T follicular helper cell (primary cell): ENCODE measurements around the gene ROBO2.

ENCODE experiments used
- DNase-seq: peaks from one replicate; pipeline ENCODE4 v3.0.0-alpha.2; 2020; ENCODE audit warnings: low read depth

The ROBO2 gene

GRCh38 chr3:77259694-77260093, 219.8 kb downstream of the ROBO2 start:
- no peak for DNase-seq

- no peak for DNase-seq
Observed at GRCh38 chr3:77262361-77262760, 222.5 kb downstream of the ROBO2 start.

- DNase-seq, result no peak
Observed at GRCh38 chr3:77267589-77267988, 227.7 kb downstream of the ROBO2 start.

- DNase-seq, result no peak
Observed at GRCh38 chr3:77271306-77271705, 231.4 kb downstream of the ROBO2 start.

- DNase-seq, result no peak
Observed at GRCh38 chr3:77271711-77272110, 231.8 kb downstream of the ROBO2 start.

DNA sequence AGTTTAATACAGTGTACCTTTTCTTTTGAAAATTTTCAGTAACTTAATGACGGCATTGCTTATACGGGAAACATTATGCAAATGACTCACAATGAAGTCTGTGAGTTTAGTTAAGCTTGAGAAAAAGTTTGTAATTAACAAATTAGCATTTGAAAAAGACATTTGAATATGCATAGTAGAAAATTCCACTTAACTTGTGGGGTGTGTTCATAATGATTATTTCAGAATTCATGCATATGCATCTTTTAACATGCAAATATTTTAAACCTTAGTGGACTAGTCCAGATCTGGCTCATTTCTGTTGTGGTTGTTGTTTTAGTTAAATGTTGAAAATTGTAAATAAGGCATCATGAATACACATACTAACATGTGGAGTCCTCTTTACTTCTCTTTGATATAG, 239.4 kb downstream of the ROBO2 start:
- DNase-seq, result no peak

- DNase-seq, result no peak
Observed at GRCh38 chr3:77281721-77282120, 241.8 kb downstream of the ROBO2 start.

- no peak for DNase-seq
Observed at GRCh38 chr3:77283108-77283507, 243.2 kb downstream of the ROBO2 start.

DNA sequence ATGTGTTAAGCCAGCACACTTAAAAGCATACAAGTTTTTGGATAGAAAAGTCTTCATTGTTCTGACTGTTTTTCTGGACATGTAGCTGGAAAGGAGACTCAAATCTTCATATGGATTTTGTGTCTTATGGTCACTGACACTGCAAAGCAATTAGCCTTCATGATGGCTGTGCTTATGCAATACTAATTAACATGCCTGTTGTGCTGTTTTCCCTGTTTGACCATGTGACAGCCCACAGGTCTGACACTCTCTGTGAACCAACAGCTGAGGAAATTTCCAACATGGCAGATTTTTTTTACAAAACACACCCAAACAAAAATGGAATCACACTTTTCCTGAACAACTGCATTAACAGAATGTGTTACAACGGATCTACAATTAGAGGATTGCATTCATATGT, 248.4 kb downstream of the ROBO2 start:
- no peak for DNase-seq

- no peak for DNase-seq
Observed at GRCh38 chr3:77296527-77296926, 256.6 kb downstream of the ROBO2 start.

- no peak for DNase-seq
Observed at GRCh38 chr3:77298417-77298816, 258.5 kb downstream of the ROBO2 start.

- DNase-seq, result no peak
Observed at GRCh38 chr3:77303955-77304699, 264.2 kb downstream of the ROBO2 start.

GRCh38 chr3:77304700-77305021, 264.8 kb downstream of the ROBO2 start:
- DNase-seq, result no peak

GRCh38 chr3:77309460-77309859, 269.6 kb downstream of the ROBO2 start:
- no peak for DNase-seq

DNA sequence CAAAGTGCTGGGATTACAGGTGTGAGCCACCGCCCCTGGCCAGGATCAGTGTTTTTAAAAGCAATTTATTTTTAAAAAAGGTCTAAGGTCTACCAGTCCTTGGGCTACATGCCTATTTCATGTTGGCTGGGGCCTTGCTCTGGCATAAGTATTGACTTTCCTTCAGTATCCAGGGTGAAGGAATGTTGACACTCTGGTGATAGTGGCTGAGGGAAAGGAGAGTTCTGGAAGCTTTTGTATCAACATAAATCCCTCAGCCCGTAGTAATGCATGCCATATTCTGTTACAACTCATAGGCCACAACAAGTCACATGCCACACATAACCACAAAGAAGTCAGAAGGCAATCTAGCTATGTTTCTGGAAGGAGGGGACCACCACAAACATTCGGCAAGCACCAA, 273.9 kb downstream of the ROBO2 start:
- no peak for DNase-seq

DNA sequence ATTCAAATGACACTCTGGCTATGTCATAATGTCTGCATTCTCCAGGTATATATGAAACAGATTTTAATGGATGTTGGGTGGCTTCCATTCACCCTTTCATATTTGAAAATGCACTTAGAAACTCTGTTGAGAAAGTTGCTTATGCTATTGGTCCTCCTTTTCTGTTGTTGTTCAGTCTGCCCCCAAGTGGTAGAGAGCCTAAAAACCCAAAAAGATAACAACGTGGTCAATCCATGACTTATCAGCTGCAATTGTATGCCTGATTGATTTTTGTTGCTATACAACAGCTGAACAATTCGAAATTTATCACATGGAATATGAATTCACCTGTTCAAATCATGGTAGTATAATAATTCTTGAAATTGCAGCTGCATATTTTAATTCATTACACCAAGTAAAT, 279.8 kb downstream of the ROBO2 start:
- DNase-seq, result no peak

- no peak for DNase-seq
Observed at GRCh38 chr3:77320514-77320913, 280.6 kb downstream of the ROBO2 start.

GRCh38 chr3:77321646-77322045, 281.7 kb downstream of the ROBO2 start:
- no peak for DNase-seq

DNA sequence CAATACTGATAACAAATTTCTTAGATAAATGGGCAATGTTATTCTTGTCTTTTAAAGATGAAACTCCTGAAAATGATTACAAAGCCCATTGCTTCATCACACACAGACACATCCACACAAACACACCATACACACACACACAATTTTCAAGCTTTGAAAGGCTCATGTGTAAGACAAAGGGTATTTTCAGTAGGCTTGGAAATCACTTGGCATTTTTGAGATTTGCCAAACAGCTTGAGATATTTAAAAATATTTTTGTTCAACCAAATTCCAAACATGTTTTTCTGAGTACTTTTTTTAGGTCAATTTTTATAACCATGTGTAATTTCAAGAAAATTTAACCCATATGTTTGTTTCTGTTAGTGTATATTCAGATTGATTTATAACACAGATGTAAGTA, 283.7 kb downstream of the ROBO2 start:
- no peak for DNase-seq

GRCh38 chr3:77324105-77324504, 284.2 kb downstream of the ROBO2 start:
- DNase-seq, result no peak

GRCh38 chr3:77325280-77325679, 285.4 kb downstream of the ROBO2 start:
- no peak for DNase-seq

GRCh38 chr3:77325702-77326101, 285.8 kb downstream of the ROBO2 start:
- no peak for DNase-seq

DNA sequence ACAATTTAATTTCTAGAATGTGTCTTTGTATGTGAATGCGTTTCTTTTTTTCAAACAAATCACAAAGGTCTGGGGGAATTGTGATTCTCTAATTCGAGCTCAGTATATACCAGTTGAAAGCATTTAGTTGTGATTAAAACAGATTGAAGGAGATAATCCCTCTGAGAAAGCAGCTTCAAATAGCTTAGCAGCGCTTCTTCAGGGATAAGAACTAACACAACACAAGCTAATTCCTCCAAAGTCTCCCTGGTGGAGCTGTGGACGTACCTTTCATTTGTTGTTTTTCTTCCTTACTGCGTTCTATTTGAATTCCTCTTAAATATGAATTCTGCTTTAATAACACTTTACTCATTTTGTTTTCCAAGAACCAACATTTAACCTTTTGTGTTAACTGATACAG, 286.7 kb downstream of the ROBO2 start:
- no peak for DNase-seq

DNA sequence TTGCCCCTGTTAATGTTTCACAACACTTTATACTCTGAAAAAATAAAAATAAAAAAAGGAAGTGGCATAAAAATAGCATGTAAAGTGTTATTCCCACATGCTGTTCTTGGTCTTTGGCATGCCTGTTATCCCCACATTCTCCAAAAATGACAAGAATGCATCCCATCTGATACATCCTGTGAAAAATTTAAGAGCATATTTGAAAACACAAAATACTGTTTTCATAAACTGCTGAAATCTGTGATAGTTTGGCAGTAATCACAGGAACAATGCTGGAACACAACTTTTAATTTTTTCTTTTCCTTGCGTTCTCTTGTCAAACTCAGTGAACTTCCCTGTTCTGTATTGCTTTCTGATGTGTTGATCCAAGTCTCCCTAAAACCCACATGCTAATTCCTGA, 288.8 kb downstream of the ROBO2 start:
- DNase-seq, result no peak

- DNase-seq, result no peak
Observed at GRCh38 chr3:77329116-77329515, 289.2 kb downstream of the ROBO2 start.
